Measurements from ENCODE around the gene EHBP1. TPM values are rescaled to one million over a fixed set of nuclear protein-coding genes. Genes with fewer than 3 reads are reported as not detected.

The EHBP1 gene
- total RNA-seq, 6 experiments from 2014 or later = 40.4 to 66.6 (median 46.3) TPM

GRCh38 chr2:63058921-63059792, 353.6 kb downstream of the EHBP1 start:
- DNase-seq = no peak
- no peaks in the 10 kb centered on the region for H3K9me3 ChIP-seq
- ATAC-seq = peak; percentile 13 to 36 (median 28)
- no peak overlapping the region for H3K27ac ChIP-seq
- H3K36me3 ChIP-seq = no peaks in the 10 kb centered on the region
- intact Hi-C loops (cut with DNase I) = no loop called here
- TF ChIP-seq POLR2A (IDR thresholded peaks at IDR 0.05) (no peak), CTCF (IDR thresholded peaks at IDR 0.05) (no peak)
- H3K4me1 ChIP-seq = peaks cover 0 to 22% (median 0%) of the 10 kb centered on the region in 4 donors
- H3K27me3 ChIP-seq = peaks cover 29 to 83% of the 10 kb centered on the region in 2 donors
- 13% methylated on average over 6 of the region's 67 CpGs for WGBS (ENCODE audit: insufficient coverage, low coverage, low lambda C conversion rate, missing lambda C conversion rate)
- H3K4me3 ChIP-seq = no peak overlapping the region

GRCh38 chr2:63059793-63060471, 354.4 kb downstream of the EHBP1 start:
- ATAC-seq (peak in 1 of 4 donors; percentile 12), DNase-seq (no peak)
- intact Hi-C loops (cut with DNase I) = no loop called here
- Histone ChIP-seq H3K4me1 (peaks cover 0 to 18% (median 0%) of the 10 kb centered on the region in 4 donors), H3K27me3 (peaks cover 29 to 88% of the 10 kb centered on the region in 2 donors), H3K36me3 (no peaks in the 10 kb centered on the region), H3K4me3 (no peak overlapping the region), H3K9me3 (no peaks in the 10 kb centered on the region), H3K27ac (no peak overlapping the region)
- TF ChIP-seq CTCF (IDR thresholded peaks at IDR 0.05) (no peak), POLR2A (IDR thresholded peaks at IDR 0.05) (no peak)
- 8% methylated on average over 13 of the region's 39 CpGs for WGBS (ENCODE audit: insufficient coverage, low coverage, low lambda C conversion rate, missing lambda C conversion rate)

GRCh38 chr2:63060472-63060991, 355.0 kb downstream of the EHBP1 start:
- 28% methylated on average over 5 of the region's 5 CpGs for WGBS (ENCODE audit: insufficient coverage, low coverage, low lambda C conversion rate, missing lambda C conversion rate)
- Histone ChIP-seq H3K36me3 (no peaks in the 10 kb centered on the region), H3K9me3 (no peaks in the 10 kb centered on the region), H3K27me3 (peaks cover 29 to 87% of the 10 kb centered on the region in 2 donors), H3K4me3 (no peak overlapping the region), H3K27ac (no peak overlapping the region), H3K4me1 (peaks cover 0 to 18% (median 0%) of the 10 kb centered on the region in 4 donors)
- ATAC-seq (no peak), DNase-seq (no peak)
- TF ChIP-seq CTCF (IDR thresholded peaks at IDR 0.05) = no peak
- TF ChIP-seq POLR2A (IDR thresholded peaks at IDR 0.05) = no peak
- intact Hi-C loops (cut with DNase I) = no loop called here

- Histone ChIP-seq H3K36me3 (no peaks in the 10 kb centered on the region), H3K4me3 (no peak overlapping the region), H3K9me3 (no peaks in the 10 kb centered on the region), H3K4me1 (peaks cover 0 to 6% (median 0%) of the 10 kb centered on the region in 4 donors), H3K27me3 (peaks cover 17 to 65% of the 10 kb centered on the region in 2 donors), H3K27ac (no peak overlapping the region)
- intact Hi-C loops (cut with DNase I) = no loop called here
- ATAC-seq = no peak
- no peak for DNase-seq
- WGBS (ENCODE audit: insufficient coverage, low coverage, low lambda C conversion rate, missing lambda C conversion rate) = 44% methylated on average over 1 of the region's 1 CpG
- TF ChIP-seq CTCF (IDR thresholded peaks at IDR 0.05) (no peak), POLR2A (IDR thresholded peaks at IDR 0.05) (no peak)
Observed at GRCh38 chr2:63064197-63064596, 358.7 kb downstream of the EHBP1 start.
